WI38 (cell line): Measurements from ENCODE around the gene PHF13.

Experiments used
- H3K4me3 ChIP-seq: 2 replicates; pipeline ENCODE4 v1.5.1; 2011; ENCODE audit warnings: low read depth, mild to moderate bottlenecking, control low read depth, low read length
- CTCF ChIP-seq: IDR thresholded peaks from 2 replicates; pipeline ENCODE4 v1.5.1; 2012; ENCODE audit warnings: low read depth, mild to moderate bottlenecking, control low read depth, low read length

The PHF13 gene

DNA sequence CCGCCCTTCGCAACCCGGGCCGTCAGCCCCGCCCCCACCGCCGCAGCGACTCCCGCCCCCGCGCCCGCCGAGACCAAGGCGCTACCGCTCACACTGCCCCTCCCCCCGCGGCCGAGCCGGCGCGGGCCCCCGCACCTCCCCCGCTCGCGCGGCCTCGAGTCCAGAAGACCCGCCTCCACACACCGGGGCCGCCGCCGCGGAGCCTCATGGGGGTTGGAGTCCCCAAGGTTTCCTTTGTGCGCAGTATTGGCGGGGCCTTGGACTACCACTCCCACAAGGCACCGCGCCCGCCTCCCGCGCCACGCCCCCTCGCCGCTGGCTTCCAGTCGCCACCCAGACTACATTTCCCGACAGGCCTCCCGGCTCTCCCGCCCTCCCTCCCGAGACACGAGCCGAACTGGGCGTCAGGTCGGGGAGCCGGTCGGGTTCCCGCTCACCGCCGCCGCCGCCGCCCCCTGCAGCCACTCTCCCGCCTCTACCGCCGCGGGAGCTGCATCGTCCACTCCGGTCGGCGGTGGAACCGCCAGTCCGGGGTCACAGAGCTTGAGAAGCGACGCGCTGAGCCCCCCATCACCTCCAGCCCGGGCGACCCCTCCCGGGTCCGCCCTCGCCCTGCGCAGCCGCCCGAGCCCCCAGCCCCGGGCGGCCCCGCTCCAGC lies at the start of gene PHF13:
Gene PHF13, plus strand, starts transcription at position 371 of the 658 bp plus-strand sequence. CDS start 336 bp downstream, outside the sequence.
- no peak for TF ChIP-seq CTCF
- peak within 1 kb of the TSS; percentile 85 for H3K4me3 ChIP-seq

DNA sequence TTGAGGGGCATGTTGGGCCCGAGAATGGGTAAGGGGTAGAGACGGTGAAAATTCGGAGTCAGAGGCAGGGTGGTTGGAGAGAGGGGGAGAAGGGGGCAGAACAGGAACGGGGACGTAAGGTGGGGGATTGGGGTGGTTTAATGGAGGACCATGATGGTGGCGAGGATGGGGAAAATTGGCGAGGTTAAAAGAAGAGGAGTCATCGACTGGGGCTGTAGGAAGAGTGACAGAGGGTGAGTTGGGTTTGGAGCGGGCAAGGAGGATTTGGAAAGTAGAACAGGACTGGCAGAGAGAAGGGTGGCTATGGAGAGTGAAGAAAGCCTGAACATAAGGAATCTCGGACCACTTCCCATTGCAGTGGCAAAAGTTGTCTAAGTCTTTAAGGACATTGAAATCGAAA lies 44.5 kb upstream of the PHF13 start:
- H3K4me3 ChIP-seq, result no peak overlapping the region
- TF ChIP-seq CTCF, result no peak

GRCh38 chr1:6570100-6570499 lies 43.4 kb upstream of the PHF13 start:
- no peak overlapping the region for H3K4me3 ChIP-seq
- TF ChIP-seq CTCF, result no peak

- H3K4me3 ChIP-seq, result no peak overlapping the region
- no peak for TF ChIP-seq CTCF
Measured at GRCh38 chr1:6570987-6571386, 42.5 kb upstream of the PHF13 start.

- no peak for TF ChIP-seq CTCF
- no peak overlapping the region for H3K4me3 ChIP-seq
Measured at GRCh38 chr1:6572653-6573383, 40.7 kb upstream of the PHF13 start.

DNA sequence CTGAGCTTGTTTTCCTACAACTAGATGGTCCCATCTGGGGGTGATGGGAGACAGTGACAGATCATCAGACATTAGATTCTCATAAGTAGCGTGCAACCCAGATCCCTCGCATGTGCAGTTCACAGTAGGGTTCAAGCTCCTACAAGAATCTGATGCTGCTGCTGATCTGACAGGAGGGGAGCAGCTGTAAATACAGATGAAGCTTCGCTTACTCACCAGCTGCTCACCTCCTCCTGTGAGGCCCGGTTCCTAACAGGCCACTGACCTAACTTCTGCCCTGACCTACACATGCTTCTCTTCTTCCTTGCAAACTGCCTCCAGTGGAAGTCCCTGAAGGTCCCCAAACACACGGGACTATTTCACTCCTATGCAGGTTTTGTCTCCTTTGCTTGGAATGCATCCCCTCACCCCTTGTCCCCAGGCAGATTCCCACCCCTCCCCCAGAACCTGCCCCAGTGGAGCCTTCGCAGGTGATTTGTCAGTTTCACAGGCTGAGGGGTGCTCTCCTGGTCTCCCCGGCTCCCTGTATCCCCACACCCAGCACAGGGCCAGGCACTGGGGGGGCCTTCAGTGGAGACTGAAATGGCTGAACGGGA lies 39.4 kb upstream of the PHF13 start:
- no peak for TF ChIP-seq CTCF
- no peak overlapping the region for H3K4me3 ChIP-seq

GRCh38 chr1:6574818-6575217 lies 38.7 kb upstream of the PHF13 start:
- TF ChIP-seq CTCF, result no peak
- no peak overlapping the region for H3K4me3 ChIP-seq
